Prostate gland (tissue), 2 donors: ENCODE results near the gene ATP5ME. TPM values are rescaled to one million over a fixed set of nuclear protein-coding genes. Genes with fewer than 3 reads are reported as not detected.

ENCODE experiments used
- DNase-seq: peaks from one replicate; pipeline ENCODE4 v3.0.0-alpha.2; 2019; ENCODE audit warnings: low spot score
- H3K27ac ChIP-seq, 2 donors: fragments of 200-600 bp; sonication (generic); 2 replicates each; pipeline ENCODE4 v1.5.1; 2017 to 2019
- H3K27me3 ChIP-seq: fragments of 200-600 bp; sonication (generic); replicated peaks from 2 replicates; pipeline ENCODE4 v1.5.1; 2019; ENCODE audit not compliant: insufficient read depth
- H3K36me3 ChIP-seq, 2 donors: fragments of 200-600 bp; sonication (generic); 1 replicate in 1 of 2; 2 replicates in 1 of 2; pipeline versions ENCODE4 v1.5.1 to v1.8.1; 2017 to 2019
- H3K4me1 ChIP-seq: fragments of 200-600 bp; sonication (generic); replicated peaks from 2 replicates; pipeline ENCODE4 v1.5.1; 2019
- H3K4me3 ChIP-seq, 2 donors: fragments of 200-600 bp; sonication (generic); 2 replicates each; pipeline ENCODE4 v1.5.1; 2017 to 2019
- H3K9me3 ChIP-seq: fragments of 200-600 bp; sonication (generic); 2 replicates; pipeline ENCODE4 v1.5.1; 2017
- CTCF ChIP-seq, 4 experiments: fragments of 200-600 bp in 2 of 4; fragments of 450-650 bp in 2 of 4; sonication (generic) in 2 of 4; IDR thresholded peaks; 1 replicate in 3 of 4; 2 replicates in 1 of 4; pipeline ENCODE4 v1.5.1; 2016 to 2019; ENCODE audit warnings: antibody characterized with exemption in 4 of 4, mild to moderate bottlenecking in 2 of 4, moderate library complexity in 2 of 4
- POLR2A ChIP-seq: fragments of 450-650 bp; IDR thresholded peaks from one replicate; pipeline ENCODE4 v1.6.1; 2016; ENCODE audit warnings: antibody characterized with exemption, mild to moderate bottlenecking
- POLR2AphosphoS5 ChIP-seq: sonication (generic); formaldehyde crosslinking; IDR thresholded peaks from one replicate; pipeline ENCODE4 v1.6.1; 2017; ENCODE audit warnings: antibody characterized with exemption
- WGBS: methylation state at CpG from one replicate; pipeline ENCODE4 v1.1.5; 2018; 5-methylcytosine and 5-hydroxymethylcytosine counted together
- intact Hi-C: fragments of 100-400 bp; cut with DNase I; formaldehyde crosslinking; loops from one replicate; pipeline ENCODE4 v1.14.2; 2022
- total RNA-seq, 2 donors: library from RNA; depleted of rRNA; stranded (reverse); fragments of >200 nt; gene quantifications; one replicate each; pipeline ENCODE4 v1.1.0, GENCODE V29; 2016

Gene ATP5ME
- total RNA-seq, 2 donors from 2014 or later: 148 to 313 TPM

- WGBS: 61% methylated on average over 16 of the region's 20 CpGs
- intact Hi-C loops: no loop called here
- no peaks in the 10 kb centered on the region for H3K27me3 ChIP-seq
- no peaks in the 10 kb centered on the region for H3K9me3 ChIP-seq
- no peaks in the 10 kb centered on the region for H3K4me1 ChIP-seq
- DNase-seq: no peak
- H3K36me3 ChIP-seq: no peaks in the 10 kb centered on the region
- TF ChIP-seq POLR2AphosphoS5 (no peak), POLR2A (no peak)
- no peak overlapping the region for H3K27ac ChIP-seq
- no peak overlapping the region for H3K4me3 ChIP-seq
Observed at GRCh38 chr4:626201-627091, 47.6 kb downstream of the ATP5ME start.

DNA sequence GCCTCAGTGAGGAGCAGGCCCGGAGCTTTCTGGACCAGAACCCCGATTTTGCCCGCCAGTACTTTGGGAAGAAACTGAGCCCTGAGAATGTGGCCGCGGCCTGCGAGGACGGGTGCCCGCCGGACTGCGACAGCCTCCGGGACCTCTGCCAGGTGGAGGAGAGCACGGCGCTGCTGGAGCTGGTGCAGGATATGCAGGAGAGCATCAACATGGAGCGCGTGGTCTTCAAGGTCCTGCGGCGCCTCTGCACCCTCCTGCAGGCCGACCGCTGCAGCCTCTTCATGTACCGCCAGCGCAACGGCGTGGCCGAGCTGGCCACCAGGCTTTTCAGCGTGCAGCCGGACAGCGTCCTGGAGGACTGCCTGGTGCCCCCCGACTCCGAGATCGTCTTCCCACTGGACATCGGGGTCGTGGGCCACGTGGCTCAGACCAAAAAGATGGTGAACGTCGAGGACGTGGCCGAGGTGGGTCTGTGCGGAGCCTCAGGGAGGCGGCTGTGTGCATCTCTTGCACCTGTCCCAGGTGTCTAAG, 48.4 kb downstream of the ATP5ME start:
- intact Hi-C loops: no loop called here

DNA sequence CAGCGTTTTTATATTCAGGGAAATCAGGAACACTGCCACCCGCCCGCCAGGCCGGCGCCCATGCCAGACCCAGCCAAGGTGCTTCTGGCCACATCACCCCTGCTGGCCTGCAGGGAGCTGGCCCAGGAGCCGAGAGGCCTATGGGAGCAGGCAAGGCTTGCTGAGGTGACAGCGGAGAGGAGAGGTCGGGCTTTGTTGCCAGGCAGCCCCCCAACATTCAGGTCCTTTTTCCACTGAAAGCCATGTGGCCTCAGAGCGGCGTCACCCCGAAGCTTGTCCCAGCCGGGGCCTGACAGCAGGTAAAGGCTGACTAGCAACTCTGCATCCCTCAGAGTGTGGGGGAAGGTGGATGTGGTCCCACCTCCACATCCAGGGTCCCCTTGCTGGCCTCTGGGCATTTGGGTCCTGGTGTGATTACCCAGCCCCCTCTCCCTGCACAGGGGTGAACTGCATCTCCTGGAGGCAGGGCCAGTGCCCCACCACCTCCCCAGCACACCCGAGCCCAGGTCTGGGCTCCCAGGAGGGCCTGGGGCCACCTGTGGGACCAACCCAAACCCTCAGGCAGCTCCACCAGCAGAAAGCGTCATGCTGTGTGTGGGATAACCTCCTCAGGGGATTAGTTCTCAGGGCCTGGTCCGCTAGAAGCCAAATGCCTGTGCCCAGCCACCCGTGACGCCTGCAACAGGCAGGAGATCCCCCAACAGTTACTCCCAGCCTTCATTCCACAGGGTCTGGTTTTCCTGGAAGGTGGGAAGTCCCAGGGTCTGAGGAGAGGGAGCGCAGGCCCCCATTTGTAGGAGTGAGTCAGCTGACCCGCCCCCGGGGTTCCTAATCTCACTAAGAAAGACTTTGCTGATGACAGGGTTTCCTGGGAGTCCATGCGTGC, 49.1 kb downstream of the ATP5ME start, which contains the start of gene PDE6B:
PDE6B (plus strand) TSS at position 869 of the 886 bp plus-strand sequence. CDS start 54 bp downstream, outside the sequence.
- H3K9me3 ChIP-seq: no peaks in the 10 kb centered on the region
- H3K36me3 ChIP-seq: no peaks in the 10 kb centered on the region
- H3K27ac ChIP-seq: no peak within 1 kb of the TSS
- H3K27me3 ChIP-seq: no peaks in the 10 kb centered on the region
- H3K4me1 ChIP-seq: no peaks in the 10 kb centered on the region
- 66% methylated on average over 21 of the region's 21 CpGs for WGBS
- DNase-seq: no peak
- intact Hi-C loops: no loop called here
- H3K4me3 ChIP-seq: no peak within 1 kb of the TSS
- TF ChIP-seq CTCF (IDR thresholded peaks at IDR 0.05) (no peak), POLR2AphosphoS5 (no peak), POLR2A (no peak)

More for the DNA sequence above, 48.4 kb downstream of the ATP5ME start:
- no peaks in the 10 kb centered on the region for H3K9me3 ChIP-seq
- no peak overlapping the region for H3K27ac ChIP-seq
- H3K36me3 ChIP-seq: no peaks in the 10 kb centered on the region
- 93% methylated on average over 39 of the region's 39 CpGs for WGBS
- no peak overlapping the region for H3K4me3 ChIP-seq
- TF ChIP-seq CTCF (IDR thresholded peaks at IDR 0.05): no peak
- TF ChIP-seq POLR2A: no peak
- TF ChIP-seq POLR2AphosphoS5: no peak
- no peak for DNase-seq
- H3K27me3 ChIP-seq: no peaks in the 10 kb centered on the region
- no peaks in the 10 kb centered on the region for H3K4me1 ChIP-seq

DNA sequence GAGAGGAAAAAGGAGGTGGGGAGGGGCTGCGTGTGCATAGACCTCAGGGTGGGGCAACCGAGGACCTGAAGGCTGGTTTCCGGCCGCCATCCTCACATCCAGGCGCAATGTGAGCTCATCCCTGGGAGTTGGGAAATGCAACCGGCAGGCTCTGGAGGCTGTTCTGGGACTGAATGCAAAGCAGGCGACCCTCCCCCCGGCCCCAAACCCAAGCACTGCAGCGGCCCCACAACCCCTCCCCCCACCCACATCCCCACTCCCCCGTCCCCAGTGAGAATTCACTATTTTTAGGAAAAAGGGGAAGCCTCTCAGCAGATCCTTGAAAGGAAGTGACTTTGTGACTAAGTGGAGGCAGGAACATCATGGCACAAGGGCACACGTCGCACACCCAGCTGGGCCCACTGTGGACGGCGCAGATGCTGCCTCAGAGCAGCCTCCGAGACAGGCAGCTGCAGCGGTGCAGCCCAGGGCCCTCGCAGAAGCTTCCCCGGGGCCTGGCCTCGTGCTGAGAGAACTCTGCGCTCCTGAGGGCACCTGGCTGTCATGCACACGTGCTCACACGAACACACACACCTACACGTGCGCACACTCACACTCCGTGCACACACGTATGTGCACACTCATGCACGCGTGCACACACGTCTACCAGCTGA, 50.0 kb downstream of the ATP5ME start:
- TF ChIP-seq POLR2A (no peak), CTCF (IDR thresholded peaks at IDR 0.05) (no peak), POLR2AphosphoS5 (no peak)
- intact Hi-C loops: no loop called here
- Histone ChIP-seq H3K4me1 (no peaks in the 10 kb centered on the region), H3K27me3 (no peaks in the 10 kb centered on the region), H3K9me3 (no peaks in the 10 kb centered on the region), H3K27ac (no peak overlapping the region), H3K36me3 (no peaks in the 10 kb centered on the region), H3K4me3 (no peak overlapping the region)
- DNase-seq: no peak
- WGBS: 58% methylated on average over 28 of the region's 29 CpGs
